Body of pancreas (tissue), 4 donors: ENCODE measurements around the gene NGEF.

Experiments used
- CTCF ChIP-seq, 7 experiments: fragments of 450-650 bp in 4 of 7; fragments of 200-600 bp in 3 of 7; sonication (generic) in 3 of 7; IDR thresholded peaks; one replicate each; pipeline ENCODE4 v1.5.1; 2016 to 2019; ENCODE audit warnings: antibody characterized with exemption in 7 of 7
- POLR2A ChIP-seq, 3 donors: fragments of 450-650 bp; IDR thresholded peaks; one replicate each; pipeline ENCODE4 v1.6.1; 2016; ENCODE audit warnings: antibody characterized with exemption in 3 of 3, mild to moderate bottlenecking in 2 of 3

- TF ChIP-seq CTCF (IDR thresholded peaks at IDR 0.05) (no peak), POLR2A (IDR thresholded peaks at IDR 0.05) (no peak)
These were observed 1.3 kb downstream of the NGEF start for GRCh38 chr2:233011702-233012131.
